Psoas muscle (tissue), 8 donors: ENCODE results near the gene PDIA6. TPM values are rescaled to one million over a fixed set of nuclear protein-coding genes. Genes with fewer than 3 reads are reported as not detected.

Experiments
- ATAC-seq, 4 donors: fragments of 200-7000 bp; cut with Tn5 transposase; one replicate each; pipeline ENCODE4 v1.9.1; 2020; ENCODE audit warnings: moderate library complexity in 3 of 4, mild to moderate bottlenecking in 2 of 4
- DNase-seq, 2 donors: peaks; one replicate each; pipeline ENCODE4 v3.0.0-alpha.2; 2020
- H3K27ac ChIP-seq: fragments of 200-600 bp; one replicate; pipeline ENCODE4 v1.8.0; 2022
- H3K27me3 ChIP-seq, 3 donors: fragments of 200-600 bp in 1 of 3; one replicate each; pipeline versions ENCODE4 v1.6.1 to v1.8.0; 2013 to 2022; ENCODE audit warnings: low read length in 2 of 3, mild to moderate bottlenecking in 2 of 3, moderate library complexity in 1 of 3; ENCODE audit not compliant: insufficient read depth in 3 of 3
- H3K36me3 ChIP-seq, 2 donors: fragments of 200-600 bp in 1 of 2; one replicate each; pipeline versions ENCODE4 v1.6.1 to v1.8.0; 2013 to 2022; ENCODE audit warnings: low read depth in 1 of 2, mild to moderate bottlenecking in 1 of 2, moderate library complexity in 1 of 2; ENCODE audit not compliant: insufficient read depth in 1 of 2
- H3K4me1 ChIP-seq: fragments of 200-600 bp; one replicate; pipeline ENCODE4 v1.8.0; 2022
- H3K4me3 ChIP-seq: fragments of 200-600 bp; one replicate; pipeline ENCODE4 v1.8.0; 2022; ENCODE audit warnings: mild to moderate bottlenecking
- H3K9me3 ChIP-seq: fragments of 200-600 bp; one replicate; pipeline ENCODE4 v1.8.0; 2022
- CTCF ChIP-seq: fragments of 200-600 bp; IDR thresholded peaks from one replicate; pipeline ENCODE4 v1.8.0; 2022; ENCODE audit warnings: antibody characterized with exemption
- WGBS, 3 donors: extraction: QIAGEN DNeasy Blood & Tissue Kit; methylation state at CpG; one replicate each; pipeline versions ENCODE4 v1.1.6 to v1.1.7; 2013; 5-methylcytosine and 5-hydroxymethylcytosine counted together
- intact Hi-C, 2 donors: fragments of 100-400 bp; cut with DNase I; formaldehyde crosslinking; loops; one replicate each; pipeline versions ENCODE4 v1.11.0 to v1.14.2; 2022
- polyA plus RNA-seq, 3 donors: library from polyadenylated mRNA; stranded (reverse); fragments of 200-250 nt; gene quantifications; one replicate each; pipeline ENCODE4 v1.2.3, GENCODE V29; 2013
- total RNA-seq, 4 donors: library from RNA; stranded (reverse); fragmentation: NEBNext Ultra II Directional in 2 of 4; extraction: Animal tissue kit (Norgen Biotek cat#: 25700) in 2 of 4; gene quantifications; one replicate each; pipeline versions ENCODE4 v1.2.1 to v1.2.4, GENCODE V29; 2021 to 2023
- donor health status: healthy with polysubstance abuse.
- donor health status: DM: no; HTN: no; CAD: no; lungs with moderate emphysema.
- donor health status: Bipolar disorder and iron deficiency.
- donor health status: healthy.
- donor health status: DM: yes; HTN: yes; CAD: no.
- donor health status: DM: no; HTN: no; CAD: no.
- donor health status: DM: no; HTN: no; CAD: no.
- donor health status: DM: yes; HTN: yes; CAD: no.

Gene PDIA6
- total and polyA plus RNA-seq, 7 donors = 40.1 to 139 (median 56.7) TPM

GRCh38 chr2:10828346-10828745 is 15.8 kb upstream of the PDIA6 start:
- H3K27me3 ChIP-seq = peaks cover 0 to 14% (median 2%) of the 10 kb centered on the region in 3 donors
- TF ChIP-seq CTCF = no peak
- intact Hi-C loops = no loop called here
- WGBS, 3 donors = 73 to 80% (median 74%) methylated on average over 11 of the region's 11 CpGs
- no peaks in the 10 kb centered on the region for H3K9me3 ChIP-seq
- H3K4me1 ChIP-seq = no peaks in the 10 kb centered on the region
- no peak overlapping the region for H3K27ac ChIP-seq
- no peaks in the 10 kb centered on the region for H3K36me3 ChIP-seq
- no peak for ATAC-seq
- H3K4me3 ChIP-seq = no peak overlapping the region
- no peak for DNase-seq

GRCh38 chr2:10826625-10827024 is 14.0 kb upstream of the PDIA6 start:
- no peak for TF ChIP-seq CTCF
- no peaks in the 10 kb centered on the region for H3K36me3 ChIP-seq
- no peak for ATAC-seq
- H3K27ac ChIP-seq = no peak overlapping the region
- H3K4me1 ChIP-seq = no peaks in the 10 kb centered on the region
- no peak overlapping the region for H3K4me3 ChIP-seq
- WGBS, 3 donors = 72 to 76% (median 73%) methylated on average over 8 of the region's 8 CpGs
- intact Hi-C loops = no loop called here
- H3K27me3 ChIP-seq = peaks cover 0 to 14% (median 2%) of the 10 kb centered on the region in 3 donors
- DNase-seq = no peak
- H3K9me3 ChIP-seq = no peaks in the 10 kb centered on the region

GRCh38 chr2:10826026-10826425 is 13.4 kb upstream of the PDIA6 start:
- no peak for TF ChIP-seq CTCF
- no peak for DNase-seq
- Histone ChIP-seq H3K27me3 (peaks cover 0 to 11% (median 2%) of the 10 kb centered on the region in 3 donors), H3K4me1 (no peaks in the 10 kb centered on the region), H3K27ac (no peak overlapping the region), H3K36me3 (no peaks in the 10 kb centered on the region), H3K4me3 (no peak overlapping the region), H3K9me3 (no peaks in the 10 kb centered on the region)
- WGBS, 3 donors = 77 to 84% (median 82%) methylated on average over 8 of the region's 8 CpGs
- intact Hi-C loops = no loop called here
- ATAC-seq = no peak

GRCh38 chr2:10824191-10824590 is 11.6 kb upstream of the PDIA6 start:
- Histone ChIP-seq H3K4me1 (no peaks in the 10 kb centered on the region), H3K27ac (no peak overlapping the region), H3K9me3 (no peaks in the 10 kb centered on the region), H3K4me3 (no peak overlapping the region), H3K36me3 (no peaks in the 10 kb centered on the region), H3K27me3 (peaks cover 0 to 8% (median 0%) of the 10 kb centered on the region in 3 donors)
- 65 to 75% (median 75%) methylated on average over 4 of the region's 4 CpGs for WGBS, 3 donors
- ATAC-seq = peak in 2 of 4 donors; percentile 40 to 45
- intact Hi-C loops = no loop called here
- TF ChIP-seq CTCF = no peak
- no peak for DNase-seq

GRCh38 chr2:10820978-10821695 is 8.6 kb upstream of the PDIA6 start:
- no peak for DNase-seq
- no peak for TF ChIP-seq CTCF
- Histone ChIP-seq H3K27me3 (peaks cover 0 to 8% (median 0%) of the 10 kb centered on the region in 3 donors), H3K27ac (no peak overlapping the region), H3K4me1 (no peaks in the 10 kb centered on the region), H3K4me3 (no peak overlapping the region), H3K36me3 (no peaks in the 10 kb centered on the region), H3K9me3 (no peaks in the 10 kb centered on the region)
- WGBS, 3 donors = 72 to 75% (median 73%) methylated on average over 13 of the region's 13 CpGs
- no peak for ATAC-seq
- intact Hi-C loops = no loop called here
